NK-92 (cell line): ENCODE measurements around the gene CAAP1.
"Not testable (repeated sequence)": the region's sequence is repeated elsewhere in the genome, so short reads cannot be mapped to it uniquely, and the experiment has no call there.

ENCODE experiments used
- DNase-seq: peaks from one replicate; lab custom pipeline; 2025; ENCODE audit not compliant: unreplicated experiment; lab: John Stamatoyannopoulos, UW

CAAP1 gene

DNA sequence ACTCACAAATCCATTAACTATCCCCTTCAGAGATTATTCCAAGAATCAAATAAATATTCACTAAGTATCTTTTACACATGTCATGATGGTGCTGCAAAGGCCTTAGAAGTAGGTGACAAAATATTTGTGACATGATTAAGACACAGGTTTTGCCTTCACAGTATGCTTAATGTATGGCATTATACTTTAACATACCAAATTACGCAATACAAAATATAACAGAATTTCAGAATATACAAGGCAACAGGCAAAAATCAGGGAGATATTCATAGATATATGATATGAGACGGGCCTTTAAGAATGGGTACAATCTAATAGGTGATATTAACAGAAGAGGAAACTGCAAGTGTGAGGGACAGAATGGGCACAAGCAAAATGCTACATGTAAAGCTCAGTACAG is 41.6 kb downstream of the CAAP1 start:
- no peak for DNase-seq

DNA sequence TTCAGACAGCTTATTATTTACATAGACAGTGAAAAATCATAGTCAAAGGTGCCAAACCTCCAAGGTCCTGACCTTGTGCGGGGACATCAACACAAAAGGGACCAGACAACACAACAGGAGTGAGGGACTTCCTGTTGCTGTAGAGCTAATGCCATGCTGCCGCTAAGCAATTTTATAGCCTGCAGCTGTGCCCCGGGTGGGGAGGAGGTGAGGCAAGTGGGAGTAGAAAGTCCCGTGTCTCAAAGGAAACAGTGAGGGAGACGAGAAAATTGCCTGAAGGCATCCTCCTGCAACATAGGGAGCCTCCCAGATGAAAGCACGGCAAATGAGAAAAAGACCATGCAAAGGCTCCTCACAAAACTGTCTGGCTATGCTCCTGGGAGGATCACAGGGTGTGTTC is 58.8 kb downstream of the CAAP1 start:
- no peak for DNase-seq

DNA sequence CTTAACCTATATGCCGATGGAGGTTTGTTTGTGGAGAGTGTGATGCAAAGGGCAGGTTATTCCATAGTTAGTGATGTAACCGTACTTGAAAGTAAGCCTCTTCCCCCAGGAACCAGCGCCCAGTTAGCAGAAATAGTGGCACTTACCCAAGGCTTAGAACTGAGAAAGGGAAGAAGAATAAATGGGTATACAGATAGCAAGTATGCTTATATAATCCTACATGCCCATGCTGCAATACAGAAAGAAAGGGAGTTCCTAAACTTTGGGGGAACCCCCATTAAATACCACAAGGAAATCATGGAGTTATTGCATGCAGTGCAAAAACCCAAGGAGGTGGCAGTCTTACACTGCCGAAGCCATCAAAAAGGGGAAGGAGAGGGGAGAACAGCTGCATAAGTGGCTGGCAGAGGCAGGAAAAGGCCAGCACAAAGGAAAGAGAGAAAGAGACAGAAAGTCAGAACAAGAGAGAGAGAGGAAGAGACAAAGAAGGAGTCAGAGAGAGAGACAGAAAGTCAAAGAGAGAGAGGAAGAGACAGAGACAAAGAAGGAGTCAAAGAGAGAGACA is 64.1 kb downstream of the CAAP1 start:
- DNase-seq, result not testable (repeated sequence)

DNA sequence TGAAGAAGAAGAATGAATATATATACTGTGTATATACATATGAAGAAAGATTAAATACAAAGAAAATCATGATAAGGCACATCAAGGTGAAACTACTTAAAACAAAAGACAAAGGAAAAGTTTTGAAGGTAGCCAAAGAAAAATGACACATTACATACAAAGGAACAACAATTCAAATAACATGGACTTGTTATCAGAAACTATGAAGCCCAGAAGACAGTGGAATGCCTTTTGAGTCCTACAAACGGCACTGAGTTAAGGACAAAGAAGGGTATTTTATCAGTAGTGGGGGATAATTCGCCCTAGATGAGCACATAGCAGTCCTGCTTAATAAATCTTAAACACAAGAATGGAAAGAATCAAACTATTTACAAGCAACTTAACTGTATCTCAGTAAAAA is 77.8 kb downstream of the CAAP1 start:
- DNase-seq, result no peak

DNA sequence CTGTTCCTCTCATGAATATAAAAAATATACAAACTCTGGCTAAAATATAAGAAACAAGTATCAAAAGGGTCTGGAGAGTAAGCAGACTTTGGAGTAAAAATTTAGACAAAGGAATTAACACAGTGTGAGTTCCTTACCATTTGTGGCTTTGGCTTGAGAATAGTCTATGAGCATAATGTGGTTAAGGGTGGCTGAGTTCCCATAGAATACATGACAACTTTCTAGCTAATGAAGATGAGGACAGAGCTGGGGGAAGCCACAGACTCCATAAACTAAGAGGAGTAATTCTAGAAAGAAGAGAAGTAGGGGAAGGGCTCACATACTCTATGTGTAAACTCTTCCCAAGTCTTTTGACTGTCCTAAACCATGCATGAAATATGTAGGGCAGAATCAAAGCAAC is 79.4 kb downstream of the CAAP1 start:
- DNase-seq, result no peak

DNA sequence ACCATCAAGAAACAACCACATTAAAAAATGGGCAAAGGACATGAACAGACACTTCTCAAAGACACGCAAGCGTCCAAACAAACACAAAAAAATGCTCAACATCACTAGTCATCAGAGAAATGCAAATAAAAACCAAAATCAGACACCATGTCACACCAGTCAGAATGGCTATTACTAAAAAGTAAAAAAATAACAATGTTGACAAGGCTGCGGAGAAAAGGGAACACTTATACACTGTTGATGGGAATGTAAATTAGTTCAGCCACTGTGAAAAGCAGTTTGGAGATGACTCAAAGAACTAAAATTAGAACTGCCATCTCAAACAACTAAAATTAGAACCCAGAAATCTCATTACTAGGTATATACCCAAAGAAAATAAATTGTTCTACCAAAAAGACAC is 80.4 kb downstream of the CAAP1 start:
- DNase-seq, result no peak

DNA sequence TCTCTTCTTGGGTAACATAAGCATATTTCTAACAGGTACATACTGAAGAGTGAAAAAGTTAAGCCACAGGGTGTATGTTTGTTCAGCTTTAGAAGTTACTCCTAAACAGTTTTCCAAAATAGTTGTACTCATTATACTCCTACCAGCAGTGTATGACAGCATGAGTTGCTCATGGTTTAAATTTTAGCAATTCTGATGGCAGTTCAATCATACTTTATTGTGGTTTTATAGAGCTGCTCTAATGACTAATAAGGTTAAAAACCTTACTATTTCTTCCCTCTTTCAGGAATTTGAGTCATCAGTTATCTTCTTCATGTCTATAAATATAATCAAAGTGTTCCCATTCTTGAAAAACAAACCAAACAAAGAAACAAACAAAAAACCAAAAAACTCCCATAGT is 81.5 kb downstream of the CAAP1 start:
- no peak for DNase-seq

DNA sequence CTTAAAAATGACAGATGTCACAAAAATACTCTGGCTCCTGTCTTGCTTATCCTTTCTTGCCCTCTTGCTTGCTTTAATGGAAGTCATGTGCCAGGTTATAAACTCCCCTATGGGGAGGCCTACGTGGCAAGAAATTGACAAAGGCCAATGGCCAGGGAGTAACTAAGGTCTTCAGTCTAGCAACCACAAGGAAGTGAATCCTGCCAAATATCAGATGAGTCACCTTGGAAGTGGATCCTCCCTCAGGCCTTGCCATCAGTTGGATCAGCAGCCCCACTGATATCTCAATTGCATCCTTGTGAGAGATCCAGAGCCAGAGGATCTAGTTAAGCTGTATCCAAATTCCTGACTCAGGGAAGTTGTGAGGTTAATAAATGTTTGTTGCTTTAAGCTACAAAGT is 82.8 kb downstream of the CAAP1 start:
- no peak for DNase-seq

DNA sequence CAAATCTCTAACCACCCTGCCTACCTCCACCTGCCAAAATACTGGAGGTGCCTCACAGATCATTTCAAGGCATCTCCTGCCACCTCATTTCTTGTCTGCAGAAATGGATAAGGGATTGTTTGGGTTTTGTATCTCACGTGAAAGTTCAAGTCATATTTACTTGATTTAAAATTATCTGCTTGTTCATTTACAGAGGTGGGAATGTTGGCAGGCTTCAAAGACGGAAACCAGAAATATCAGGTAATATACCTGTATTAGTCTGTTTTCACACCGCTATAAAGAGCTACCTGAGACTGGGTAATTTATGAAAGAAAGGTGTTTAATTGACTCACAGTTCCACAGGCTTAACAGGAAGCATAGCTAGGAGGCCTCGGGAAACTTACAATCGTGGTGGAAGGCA is 85.4 kb downstream of the CAAP1 start:
- no peak for DNase-seq

DNA sequence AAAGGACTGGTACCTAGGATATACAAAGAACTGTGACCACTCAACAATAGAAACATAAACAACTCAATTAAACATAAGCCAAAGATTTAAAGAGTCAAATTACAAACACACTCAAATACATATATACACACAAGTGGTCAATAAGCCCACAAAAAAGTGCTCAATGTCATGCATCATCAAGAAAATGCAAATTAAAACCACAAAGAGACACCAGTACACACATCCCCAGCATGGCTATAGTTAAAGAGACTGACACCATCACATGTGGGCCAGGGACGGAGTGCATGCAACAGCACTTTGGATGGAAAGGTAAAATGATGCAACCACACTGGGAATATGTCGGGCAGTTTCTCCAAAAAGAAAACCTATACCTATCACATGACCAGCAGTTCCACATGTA is 89.7 kb downstream of the CAAP1 start:
- no peak for DNase-seq

DNA sequence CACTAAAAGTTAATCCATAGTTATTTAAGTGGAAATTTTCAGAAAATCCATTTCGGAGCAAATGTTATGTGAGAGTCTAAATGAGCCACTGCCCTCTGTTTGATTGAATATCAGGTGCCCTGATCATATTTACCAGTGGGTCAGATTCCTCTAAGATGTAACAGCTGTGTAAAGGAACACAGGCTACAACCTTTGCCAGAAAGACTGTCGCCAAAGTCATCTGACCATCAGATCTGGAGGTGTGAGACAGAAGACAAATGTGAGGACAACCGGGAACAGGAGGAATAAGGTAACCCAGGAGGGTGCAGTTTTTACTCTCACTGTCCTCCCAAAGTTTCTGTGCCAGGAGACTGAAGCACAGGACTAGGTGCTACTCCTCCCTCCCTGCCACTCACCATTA is 90.8 kb downstream of the CAAP1 start:
- no peak for DNase-seq

DNA sequence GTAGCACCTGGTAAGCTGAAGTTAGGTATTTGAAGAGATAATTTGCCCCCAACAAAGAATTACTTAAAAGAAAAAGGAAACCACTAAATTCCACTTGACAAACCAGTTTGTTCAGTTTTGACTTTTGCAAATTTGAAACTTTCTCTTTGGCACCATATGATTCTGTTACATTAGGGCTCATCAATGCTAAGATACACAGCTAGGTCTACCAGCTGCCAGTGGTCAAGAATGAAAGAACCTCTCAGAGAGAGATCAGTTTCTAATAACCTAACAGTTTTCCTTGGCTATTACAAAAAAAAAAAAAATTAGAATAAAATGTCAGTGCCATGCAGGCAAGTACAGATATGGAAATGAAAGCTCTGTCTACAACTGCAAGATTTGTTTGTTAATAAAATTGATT is 92.3 kb downstream of the CAAP1 start:
- DNase-seq, result no peak

DNA sequence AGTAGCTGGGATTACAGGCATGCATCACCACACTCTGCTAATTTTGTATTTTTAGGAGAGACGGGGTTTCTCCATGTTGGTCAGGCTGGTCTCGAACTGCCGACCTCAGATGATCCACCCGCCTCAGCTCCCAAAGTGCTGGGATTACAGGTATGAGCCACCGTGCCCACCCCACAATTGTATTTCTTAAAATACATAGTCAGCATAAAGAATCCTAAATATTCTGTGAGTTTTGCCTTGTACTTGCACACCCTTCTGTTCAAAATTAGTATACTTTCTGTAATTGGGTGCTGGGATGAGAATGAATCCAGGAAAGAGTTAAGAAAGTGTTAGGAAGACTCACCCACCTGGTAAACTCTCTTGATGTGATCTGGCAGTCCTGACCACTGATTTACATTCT is 101.3 kb downstream of the CAAP1 start:
- DNase-seq, result no peak
